ENCODE data around the gene C21orf58. TPM values are rescaled to one million over a fixed set of nuclear protein-coding genes. Genes with fewer than 3 reads are reported as not detected.

Gene C21orf58
- total RNA-seq, 4 donors from 2014 or later: 4.6 to 20.6 (median 11.4) TPM

- Histone ChIP-seq H3K27ac (peak overlapping the region; percentile 14 to 42 (median 28)), H3K9me3 (no peaks in the 10 kb centered on the region), H3K36me3 (no peaks in the 10 kb centered on the region), H3K4me1 (peaks cover 0 to 25% (median 2%) of the 10 kb centered on the region in 4 donors), H3K4me3 (peak overlapping the region; percentile 29 to 51 (median 42)), H3K27me3 (no peaks in the 10 kb centered on the region)
- DNase-seq: no peak
- TF ChIP-seq, protein P1, sequence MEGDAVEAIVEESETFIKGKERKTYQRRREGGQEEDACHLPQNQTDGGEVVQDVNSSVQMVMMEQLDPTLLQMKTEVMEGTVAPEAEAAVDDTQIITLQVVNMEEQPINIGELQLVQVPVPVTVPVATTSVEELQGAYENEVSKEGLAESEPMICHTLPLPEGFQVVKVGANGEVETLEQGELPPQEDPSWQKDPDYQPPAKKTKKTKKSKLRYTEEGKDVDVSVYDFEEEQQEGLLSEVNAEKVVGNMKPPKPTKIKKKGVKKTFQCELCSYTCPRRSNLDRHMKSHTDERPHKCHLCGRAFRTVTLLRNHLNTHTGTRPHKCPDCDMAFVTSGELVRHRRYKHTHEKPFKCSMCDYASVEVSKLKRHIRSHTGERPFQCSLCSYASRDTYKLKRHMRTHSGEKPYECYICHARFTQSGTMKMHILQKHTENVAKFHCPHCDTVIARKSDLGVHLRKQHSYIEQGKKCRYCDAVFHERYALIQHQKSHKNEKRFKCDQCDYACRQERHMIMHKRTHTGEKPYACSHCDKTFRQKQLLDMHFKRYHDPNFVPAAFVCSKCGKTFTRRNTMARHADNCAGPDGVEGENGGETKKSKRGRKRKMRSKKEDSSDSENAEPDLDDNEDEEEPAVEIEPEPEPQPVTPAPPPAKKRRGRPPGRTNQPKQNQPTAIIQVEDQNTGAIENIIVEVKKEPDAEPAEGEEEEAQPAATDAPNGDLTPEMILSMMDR (IDR thresholded peaks at IDR 0.05): no peak
- no peak for TF ChIP-seq POLR2A (IDR thresholded peaks at IDR 0.05)
Measured at GRCh38 chr21:46297338-46298271, 26.1 kb downstream of the C21orf58 start.

DNA sequence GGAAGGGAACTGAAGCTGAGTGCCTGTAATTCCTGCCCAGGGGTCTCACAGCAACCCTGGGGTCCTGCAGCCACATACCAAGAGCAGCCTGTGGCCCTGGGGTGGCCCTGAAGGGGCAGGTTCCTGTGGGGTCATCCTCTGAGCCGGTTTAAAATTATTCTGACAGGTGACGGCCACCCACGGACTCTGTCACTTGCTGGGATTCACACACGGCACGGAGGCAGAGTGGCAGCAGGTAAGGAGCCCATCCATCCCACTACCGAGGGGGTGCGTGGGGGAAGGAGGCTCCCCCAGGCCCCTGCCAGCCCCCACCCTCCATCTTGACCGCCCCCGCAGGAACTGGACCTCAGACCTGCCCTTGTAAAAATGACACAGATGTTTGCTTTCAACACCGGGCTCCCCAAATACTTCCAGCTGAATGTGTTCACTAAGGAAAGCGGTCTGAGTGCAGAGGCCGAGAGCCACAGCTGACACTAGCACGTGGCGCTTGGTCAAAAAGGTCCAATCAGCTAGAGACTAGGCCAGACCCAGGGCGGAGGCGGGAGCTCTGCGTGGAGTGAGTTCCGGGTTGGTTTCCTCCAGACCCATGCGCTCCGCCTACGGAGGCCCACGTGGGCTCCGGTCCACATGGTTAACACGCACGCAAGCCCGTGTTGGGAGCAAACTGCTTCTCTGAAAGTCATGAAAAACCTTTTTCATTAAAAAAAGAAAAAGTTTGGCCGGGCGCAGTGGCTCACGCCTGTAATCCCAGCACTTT is 27.5 kb downstream of the C21orf58 start:
- H3K27ac ChIP-seq: peak overlapping the region; percentile 32 to 65 (median 54)
- H3K4me3 ChIP-seq: peak overlapping the region in 1 of 4 donors; percentile 8
- H3K9me3 ChIP-seq: no peaks in the 10 kb centered on the region
- no peaks in the 10 kb centered on the region for H3K27me3 ChIP-seq
- peak; percentile 68 to 83 (median 72) for DNase-seq
- peaks cover 0 to 25% (median 2%) of the 10 kb centered on the region in 4 donors for H3K4me1 ChIP-seq
- peaks cover 0 to 9% (median 0%) of the 10 kb centered on the region in 3 donors for H3K36me3 ChIP-seq
- TF ChIP-seq, protein P1 (IDR thresholded peaks at IDR 0.05): no peak
- no peak for TF ChIP-seq POLR2A (IDR thresholded peaks at IDR 0.05)

DNA sequence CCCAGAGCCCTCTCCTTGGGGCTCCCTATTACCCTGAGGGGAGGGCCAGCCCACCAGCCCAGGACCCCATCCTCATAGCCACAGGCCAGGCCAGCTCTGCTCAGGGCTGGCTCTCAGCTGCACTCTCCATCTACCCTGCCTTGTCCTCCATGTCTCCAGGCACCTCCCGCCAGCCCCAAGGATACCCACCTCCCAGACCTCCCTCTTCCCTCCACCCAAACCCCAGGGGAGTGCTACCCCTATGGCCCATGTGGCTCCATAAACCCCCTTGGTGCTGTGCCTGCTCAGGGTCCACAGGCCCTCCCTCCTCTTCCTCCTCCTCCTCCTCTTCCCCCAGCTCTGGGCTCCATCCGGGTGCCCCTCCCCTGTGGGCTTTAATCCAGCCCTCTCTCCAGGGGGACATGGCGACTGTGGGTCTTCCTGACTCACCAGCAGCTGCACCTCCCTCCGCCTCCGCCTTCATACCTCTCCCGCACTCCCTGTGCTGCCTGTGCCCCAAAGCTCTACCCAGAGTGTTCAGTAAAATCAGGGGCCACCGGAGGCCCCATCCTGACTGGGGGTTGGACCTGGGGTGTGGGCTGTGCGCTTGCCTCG is 28.4 kb downstream of the C21orf58 start:
- Histone ChIP-seq H3K36me3 (peaks cover 0 to 9% (median 0%) of the 10 kb centered on the region in 3 donors), H3K4me3 (no peak overlapping the region), H3K4me1 (peaks cover 0 to 25% (median 2%) of the 10 kb centered on the region in 4 donors), H3K27me3 (no peaks in the 10 kb centered on the region), H3K9me3 (no peaks in the 10 kb centered on the region), H3K27ac (peak overlapping the region in 3 of 4 donors; percentile 8 to 65 (median 52))
- TF ChIP-seq, protein P1 (IDR thresholded peaks at IDR 0.05): no peak
- TF ChIP-seq POLR2A (IDR thresholded peaks at IDR 0.05): no peak
- no peak for DNase-seq

GRCh38 chr21:46294647-46295176 is 29.0 kb downstream of the C21orf58 start:
- DNase-seq: no peak
- Histone ChIP-seq H3K9me3 (no peaks in the 10 kb centered on the region), H3K27ac (peak overlapping the region in 3 of 4 donors; percentile 8 to 65 (median 17)), H3K4me1 (peaks cover 0 to 25% (median 2%) of the 10 kb centered on the region in 4 donors), H3K36me3 (peaks cover 0 to 9% (median 0%) of the 10 kb centered on the region in 3 donors), H3K4me3 (no peak overlapping the region), H3K27me3 (no peaks in the 10 kb centered on the region)
- TF ChIP-seq, protein P1 (IDR thresholded peaks at IDR 0.05): no peak
- no peak for TF ChIP-seq POLR2A (IDR thresholded peaks at IDR 0.05)

DNA sequence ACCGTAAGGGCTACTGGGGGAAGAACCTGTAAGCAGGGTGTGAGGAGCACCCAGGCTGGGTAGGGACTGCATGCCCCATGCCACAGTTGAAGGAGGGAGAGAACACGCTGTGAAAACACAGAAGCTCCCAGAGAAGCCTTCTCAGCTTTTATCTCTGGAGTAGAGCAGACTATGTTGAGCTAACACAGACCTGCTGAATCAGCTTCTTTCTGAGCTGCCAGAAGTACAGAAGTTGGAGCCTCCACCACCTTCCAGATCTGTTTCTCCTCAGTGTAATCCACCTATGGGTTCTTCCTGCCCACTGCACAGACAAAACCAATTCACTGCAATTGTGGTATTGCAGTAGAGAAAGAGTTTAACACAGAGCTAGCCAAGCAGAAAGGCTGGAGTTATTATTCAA is 32.1 kb downstream of the C21orf58 start:
- no peak overlapping the region for H3K4me3 ChIP-seq
- no peaks in the 10 kb centered on the region for H3K27me3 ChIP-seq
- H3K4me1 ChIP-seq: peaks cover 0 to 10% (median 0%) of the 10 kb centered on the region in 4 donors
- no peak overlapping the region for H3K27ac ChIP-seq
- no peaks in the 10 kb centered on the region for H3K9me3 ChIP-seq
- H3K36me3 ChIP-seq: peaks cover 0 to 9% (median 0%) of the 10 kb centered on the region in 3 donors
- TF ChIP-seq, protein P1 (IDR thresholded peaks at IDR 0.05): no peak
- no peak for DNase-seq
